HEK293 (cell line): ENCODE measurements around the gene SERINC2.

Source experiments
- EGR2 ChIP-seq: fragments of 450-650 bp; formaldehyde crosslinking; IDR thresholded peaks from 2 replicates; pipeline ENCODE4 v1.5.1; 2016; ENCODE audit warnings: low read depth, missing biosample characterization, missing genetic modification characterization
- GFI1B ChIP-seq: fragments of 450-650 bp; formaldehyde crosslinking; IDR thresholded peaks from 2 replicates; pipeline ENCODE4 v1.5.1; 2016; ENCODE audit warnings: missing biosample characterization, missing genetic modification characterization
- KLF1 ChIP-seq: fragments of 450-650 bp; formaldehyde crosslinking; IDR thresholded peaks from 2 replicates; pipeline ENCODE4 v1.5.1; 2016; ENCODE audit warnings: missing biosample characterization, missing genetic modification characterization
- SALL2 ChIP-seq: fragments of 450-650 bp; formaldehyde crosslinking; IDR thresholded peaks from 2 replicates; pipeline ENCODE4 v1.5.0; 2017; ENCODE audit warnings: missing biosample characterization, mild to moderate bottlenecking, missing genetic modification characterization, borderline replicate concordance
- SP3 ChIP-seq: fragments of 450-650 bp; formaldehyde crosslinking; IDR thresholded peaks from 2 replicates; pipeline ENCODE4 v1.5.1; 2016; ENCODE audit warnings: missing biosample characterization, missing genetic modification characterization
- ZBTB44 ChIP-seq: fragments of 450-650 bp; IDR thresholded peaks from 2 replicates; pipeline ENCODE4 v1.5.1; 2018; ENCODE audit warnings: missing biosample characterization, mild to moderate bottlenecking, missing genetic modification characterization
- ZBTB48 ChIP-seq: fragments of 450-650 bp; formaldehyde crosslinking; IDR thresholded peaks from 2 replicates; pipeline ENCODE4 v1.5.1; 2016; ENCODE audit warnings: missing biosample characterization, missing genetic modification characterization
- ZBTB8A ChIP-seq: fragments of 450-650 bp; formaldehyde crosslinking; IDR thresholded peaks from 2 replicates; pipeline ENCODE4 v1.5.1; 2016; ENCODE audit warnings: missing biosample characterization, missing genetic modification characterization
- ZNF140 ChIP-seq: fragments of 450-650 bp; formaldehyde crosslinking; IDR thresholded peaks from 2 replicates; pipeline ENCODE4 v1.5.1; 2016; ENCODE audit warnings: missing biosample characterization, missing genetic modification characterization
- ZNF521 ChIP-seq: fragments of 450-650 bp; formaldehyde crosslinking; IDR thresholded peaks from 2 replicates; pipeline ENCODE4 v1.5.1; 2017; ENCODE audit warnings: missing biosample characterization, mild to moderate bottlenecking, missing genetic modification characterization
- ZNF560 ChIP-seq: fragments of 450-650 bp; formaldehyde crosslinking; IDR thresholded peaks from 2 replicates; pipeline ENCODE4 v1.5.1; 2017; ENCODE audit warnings: missing biosample characterization, missing genetic modification characterization, borderline replicate concordance
- ZNF596 ChIP-seq: fragments of 450-650 bp; IDR thresholded peaks from 2 replicates; pipeline ENCODE4 v1.5.0; 2018; ENCODE audit warnings: missing biosample characterization, mild to moderate bottlenecking, missing genetic modification characterization, moderate library complexity
- ZSCAN23 ChIP-seq: fragments of 450-650 bp; formaldehyde crosslinking; IDR thresholded peaks from 2 replicates; pipeline ENCODE4 v1.5.1; 2016; ENCODE audit warnings: missing biosample characterization, missing genetic modification characterization
- TF ChIP-seq, protein P1 (sequence below): fragments of 450-650 bp; formaldehyde crosslinking; conservative IDR thresholded peaks from 2 replicates; pipeline ENCODE4 v1.5.1; 2016; ENCODE audit warnings: low read depth, missing biosample characterization, missing genetic modification characterization
- TF ChIP-seq, protein P2 (sequence below): fragments of 450-650 bp; formaldehyde crosslinking; IDR thresholded peaks from 2 replicates; pipeline ENCODE4 v1.5.1; 2017; ENCODE audit warnings: missing biosample characterization, missing genetic modification characterization
- TF ChIP-seq, protein P3 (sequence below): fragments of 450-650 bp; formaldehyde crosslinking; IDR thresholded peaks from 2 replicates; pipeline ENCODE4 v1.5.1; 2016; ENCODE audit warnings: missing biosample characterization, missing genetic modification characterization
- TF ChIP-seq, protein P4 (sequence below): fragments of 450-650 bp; formaldehyde crosslinking; IDR thresholded peaks from 2 replicates; pipeline ENCODE4 v1.5.1; 2016; ENCODE audit warnings: missing biosample characterization, missing genetic modification characterization
- TF ChIP-seq, protein P5 (sequence below): fragments of 450-650 bp; formaldehyde crosslinking; IDR thresholded peaks from 2 replicates; pipeline ENCODE4; 2016; ENCODE audit warnings: missing biosample characterization, missing genetic modification characterization
- TF ChIP-seq, protein P6 (sequence below): fragments of 450-650 bp; formaldehyde crosslinking; IDR thresholded peaks from 2 replicates; pipeline ENCODE4 v1.5.1; 2017; ENCODE audit warnings: missing biosample characterization, missing genetic modification characterization

SERINC2 gene

GRCh38 chr1:31387612-31388011 is 25.4 kb upstream of the SERINC2 start (continued):
- TF ChIP-seq, protein P1, sequence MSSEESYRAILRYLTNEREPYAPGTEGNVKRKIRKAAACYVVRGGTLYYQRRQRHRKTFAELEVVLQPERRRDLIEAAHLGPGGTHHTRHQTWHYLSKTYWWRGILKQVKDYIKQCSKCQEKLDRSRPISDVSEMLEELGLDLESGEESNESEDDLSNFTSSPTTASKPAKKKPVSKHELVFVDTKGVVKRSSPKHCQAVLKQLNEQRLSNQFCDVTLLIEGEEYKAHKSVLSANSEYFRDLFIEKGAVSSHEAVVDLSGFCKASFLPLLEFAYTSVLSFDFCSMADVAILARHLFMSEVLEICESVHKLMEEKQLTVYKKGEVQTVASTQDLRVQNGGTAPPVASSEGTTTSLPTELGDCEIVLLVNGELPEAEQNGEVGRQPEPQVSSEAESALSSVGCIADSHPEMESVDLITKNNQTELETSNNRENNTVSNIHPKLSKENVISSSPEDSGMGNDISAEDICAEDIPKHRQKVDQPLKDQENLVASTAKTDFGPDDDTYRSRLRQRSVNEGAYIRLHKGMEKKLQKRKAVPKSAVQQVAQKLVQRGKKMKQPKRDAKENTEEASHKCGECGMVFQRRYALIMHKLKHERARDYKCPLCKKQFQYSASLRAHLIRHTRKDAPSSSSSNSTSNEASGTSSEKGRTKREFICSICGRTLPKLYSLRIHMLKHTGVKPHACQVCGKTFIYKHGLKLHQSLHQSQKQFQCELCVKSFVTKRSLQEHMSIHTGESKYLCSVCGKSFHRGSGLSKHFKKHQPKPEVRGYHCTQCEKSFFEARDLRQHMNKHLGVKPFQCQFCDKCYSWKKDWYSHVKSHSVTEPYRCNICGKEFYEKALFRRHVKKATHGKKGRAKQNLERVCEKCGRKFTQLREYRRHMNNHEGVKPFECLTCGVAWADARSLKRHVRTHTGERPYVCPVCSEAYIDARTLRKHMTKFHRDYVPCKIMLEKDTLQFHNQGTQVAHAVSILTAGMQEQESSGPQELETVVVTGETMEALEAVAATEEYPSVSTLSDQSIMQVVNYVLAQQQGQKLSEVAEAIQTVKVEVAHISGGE (tag by site-specific recombination), result no peak
- TF ChIP-seq ZNF521 (tag by site-specific recombination) (no peak), ZSCAN23 (peak; percentile 64; the same call in 1 of the 2 replicates), ZNF140 (no peak), ZBTB48 (tag by site-specific recombination) (0 out of 2 replicates have a peak, but pooled peaks have one; percentile 33), ZBTB8A (tag by site-specific recombination) (no peak), ZNF560 (tag by site-specific recombination) (no peak), SP3 (tag by site-specific recombination) (no peak), KLF1 (tag by site-specific recombination) (peak; percentile 96), ZNF596 (tag by site-specific recombination) (no peak), GFI1B (tag by site-specific recombination) (no peak), EGR2 (peak; percentile 99), SALL2 (tag by site-specific recombination) (no peak), ZBTB44 (tag by site-specific recombination) (no peak)
- TF ChIP-seq, protein P2, sequence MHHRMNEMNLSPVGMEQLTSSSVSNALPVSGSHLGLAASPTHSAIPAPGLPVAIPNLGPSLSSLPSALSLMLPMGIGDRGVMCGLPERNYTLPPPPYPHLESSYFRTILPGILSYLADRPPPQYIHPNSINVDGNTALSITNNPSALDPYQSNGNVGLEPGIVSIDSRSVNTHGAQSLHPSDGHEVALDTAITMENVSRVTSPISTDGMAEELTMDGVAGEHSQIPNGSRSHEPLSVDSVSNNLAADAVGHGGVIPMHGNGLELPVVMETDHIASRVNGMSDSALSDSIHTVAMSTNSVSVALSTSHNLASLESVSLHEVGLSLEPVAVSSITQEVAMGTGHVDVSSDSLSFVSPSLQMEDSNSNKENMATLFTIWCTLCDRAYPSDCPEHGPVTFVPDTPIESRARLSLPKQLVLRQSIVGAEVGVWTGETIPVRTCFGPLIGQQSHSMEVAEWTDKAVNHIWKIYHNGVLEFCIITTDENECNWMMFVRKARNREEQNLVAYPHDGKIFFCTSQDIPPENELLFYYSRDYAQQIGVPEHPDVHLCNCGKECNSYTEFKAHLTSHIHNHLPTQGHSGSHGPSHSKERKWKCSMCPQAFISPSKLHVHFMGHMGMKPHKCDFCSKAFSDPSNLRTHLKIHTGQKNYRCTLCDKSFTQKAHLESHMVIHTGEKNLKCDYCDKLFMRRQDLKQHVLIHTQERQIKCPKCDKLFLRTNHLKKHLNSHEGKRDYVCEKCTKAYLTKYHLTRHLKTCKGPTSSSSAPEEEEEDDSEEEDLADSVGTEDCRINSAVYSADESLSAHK (tag by site-specific recombination), result no peak
- TF ChIP-seq, protein P3, sequence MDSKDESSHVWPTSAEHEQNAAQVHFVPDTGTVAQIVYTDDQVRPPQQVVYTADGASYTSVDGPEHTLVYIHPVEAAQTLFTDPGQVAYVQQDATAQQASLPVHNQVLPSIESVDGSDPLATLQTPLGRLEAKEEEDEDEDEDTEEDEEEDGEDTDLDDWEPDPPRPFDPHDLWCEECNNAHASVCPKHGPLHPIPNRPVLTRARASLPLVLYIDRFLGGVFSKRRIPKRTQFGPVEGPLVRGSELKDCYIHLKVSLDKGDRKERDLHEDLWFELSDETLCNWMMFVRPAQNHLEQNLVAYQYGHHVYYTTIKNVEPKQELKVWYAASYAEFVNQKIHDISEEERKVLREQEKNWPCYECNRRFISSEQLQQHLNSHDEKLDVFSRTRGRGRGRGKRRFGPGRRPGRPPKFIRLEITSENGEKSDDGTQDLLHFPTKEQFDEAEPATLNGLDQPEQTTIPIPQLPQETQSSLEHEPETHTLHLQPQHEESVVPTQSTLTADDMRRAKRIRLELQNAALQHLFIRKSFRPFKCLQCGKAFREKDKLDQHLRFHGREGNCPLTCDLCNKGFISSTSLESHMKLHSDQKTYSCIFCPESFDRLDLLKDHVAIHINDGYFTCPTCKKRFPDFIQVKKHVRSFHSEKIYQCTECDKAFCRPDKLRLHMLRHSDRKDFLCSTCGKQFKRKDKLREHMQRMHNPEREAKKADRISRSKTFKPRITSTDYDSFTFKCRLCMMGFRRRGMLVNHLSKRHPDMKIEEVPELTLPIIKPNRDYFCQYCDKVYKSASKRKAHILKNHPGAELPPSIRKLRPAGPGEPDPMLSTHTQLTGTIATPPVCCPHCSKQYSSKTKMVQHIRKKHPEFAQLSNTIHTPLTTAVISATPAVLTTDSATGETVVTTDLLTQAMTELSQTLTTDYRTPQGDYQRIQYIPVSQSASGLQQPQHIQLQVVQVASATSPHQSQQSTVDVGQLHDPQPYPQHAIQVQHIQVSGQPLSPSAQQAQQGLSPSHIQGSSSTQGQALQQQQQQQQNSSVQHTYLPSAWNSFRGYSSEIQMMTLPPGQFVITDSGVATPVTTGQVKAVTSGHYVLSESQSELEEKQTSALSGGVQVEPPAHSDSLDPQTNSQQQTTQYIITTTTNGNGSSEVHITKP (tag by site-specific recombination), result peak; percentile 76
- TF ChIP-seq, protein P4, sequence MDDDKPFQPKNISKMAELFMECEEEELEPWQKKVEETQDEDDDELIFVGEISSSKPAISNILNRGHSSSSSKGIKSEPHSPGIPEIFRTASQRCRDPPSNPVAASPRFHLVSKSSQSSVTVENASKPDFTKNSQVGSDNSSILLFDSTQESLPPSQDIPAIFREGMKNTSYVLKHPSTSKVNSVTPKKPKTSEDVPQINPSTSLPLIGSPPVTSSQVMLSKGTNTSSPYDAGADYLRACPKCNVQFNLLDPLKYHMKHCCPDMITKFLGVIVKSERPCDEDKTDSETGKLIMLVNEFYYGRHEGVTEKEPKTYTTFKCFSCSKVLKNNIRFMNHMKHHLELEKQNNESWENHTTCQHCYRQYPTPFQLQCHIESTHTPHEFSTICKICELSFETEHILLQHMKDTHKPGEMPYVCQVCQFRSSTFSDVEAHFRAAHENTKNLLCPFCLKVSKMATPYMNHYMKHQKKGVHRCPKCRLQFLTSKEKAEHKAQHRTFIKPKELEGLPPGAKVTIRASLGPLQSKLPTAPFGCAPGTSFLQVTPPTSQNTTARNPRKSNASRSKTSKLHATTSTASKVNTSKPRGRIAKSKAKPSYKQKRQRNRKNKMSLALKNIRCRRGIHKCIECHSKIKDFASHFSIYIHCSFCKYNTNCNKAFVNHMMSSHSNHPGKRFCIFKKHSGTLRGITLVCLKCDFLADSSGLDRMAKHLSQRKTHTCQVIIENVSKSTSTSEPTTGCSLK (tag by site-specific recombination), result no peak
- TF ChIP-seq, protein P5, sequence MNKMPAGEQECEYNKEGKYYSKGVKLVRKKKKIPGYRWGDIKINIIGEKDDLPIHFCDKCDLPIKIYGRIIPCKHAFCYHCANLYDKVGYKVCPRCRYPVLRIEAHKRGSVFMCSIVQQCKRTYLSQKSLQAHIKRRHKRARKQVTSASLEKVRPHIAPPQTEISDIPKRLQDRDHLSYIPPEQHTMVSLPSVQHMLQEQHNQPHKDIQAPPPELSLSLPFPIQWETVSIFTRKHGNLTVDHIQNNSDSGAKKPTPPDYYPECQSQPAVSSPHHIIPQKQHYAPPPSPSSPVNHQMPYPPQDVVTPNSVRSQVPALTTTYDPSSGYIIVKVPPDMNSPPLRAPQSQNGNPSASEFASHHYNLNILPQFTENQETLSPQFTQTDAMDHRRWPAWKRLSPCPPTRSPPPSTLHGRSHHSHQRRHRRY (tag by site-specific recombination), result no peak
- TF ChIP-seq, protein P6, sequence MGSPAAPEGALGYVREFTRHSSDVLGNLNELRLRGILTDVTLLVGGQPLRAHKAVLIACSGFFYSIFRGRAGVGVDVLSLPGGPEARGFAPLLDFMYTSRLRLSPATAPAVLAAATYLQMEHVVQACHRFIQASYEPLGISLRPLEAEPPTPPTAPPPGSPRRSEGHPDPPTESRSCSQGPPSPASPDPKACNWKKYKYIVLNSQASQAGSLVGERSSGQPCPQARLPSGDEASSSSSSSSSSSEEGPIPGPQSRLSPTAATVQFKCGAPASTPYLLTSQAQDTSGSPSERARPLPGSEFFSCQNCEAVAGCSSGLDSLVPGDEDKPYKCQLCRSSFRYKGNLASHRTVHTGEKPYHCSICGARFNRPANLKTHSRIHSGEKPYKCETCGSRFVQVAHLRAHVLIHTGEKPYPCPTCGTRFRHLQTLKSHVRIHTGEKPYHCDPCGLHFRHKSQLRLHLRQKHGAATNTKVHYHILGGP (tag by site-specific recombination), result no peak
